Kasumi-1 (cell line): ENCODE results near the gene SPANXN2.
"Not testable (repeated sequence)": the region's sequence is repeated elsewhere in the genome, so short reads cannot be mapped to it uniquely, and the experiment has no call there.

Source experiments
- DNase-seq, 2 experiments: peaks; one replicate each; lab custom pipeline; 2025; lab: John Stamatoyannopoulos, UW

The SPANXN2 gene, protein sequence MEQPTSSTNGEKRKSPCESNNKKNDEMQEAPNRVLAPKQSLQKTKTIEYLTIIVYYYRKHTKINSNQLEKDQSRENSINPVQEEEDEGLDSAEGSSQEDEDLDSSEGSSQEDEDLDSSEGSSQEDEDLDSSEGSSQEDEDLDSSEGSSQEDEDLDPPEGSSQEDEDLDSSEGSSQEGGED

DNA sequence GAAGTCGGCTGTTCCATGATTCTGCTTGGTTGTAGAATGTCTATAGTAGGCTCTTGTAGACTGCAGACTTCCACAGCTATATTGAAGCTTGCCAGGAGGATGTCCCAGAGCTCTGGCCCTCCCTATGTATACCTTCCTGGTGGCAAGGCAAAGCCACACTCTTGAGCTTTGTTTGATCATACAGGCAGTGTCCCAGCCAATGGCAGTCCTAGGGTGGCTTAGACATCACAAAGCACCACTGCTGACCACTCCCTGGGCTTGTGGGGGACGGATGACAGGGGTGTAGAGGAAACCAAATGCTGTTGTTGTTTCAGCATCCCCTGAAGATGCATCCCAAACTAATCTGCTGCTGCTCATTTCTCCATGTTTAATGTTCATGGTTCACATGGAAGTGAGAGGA is at the start of gene SPANXN2:
Gene SPANXN2, minus strand, starts transcription at position 101 of the 400 bp plus-strand sequence. Its CDS starts 84 bp downstream, at position 17.
- DNase-seq, result not testable (repeated sequence)

DNA sequence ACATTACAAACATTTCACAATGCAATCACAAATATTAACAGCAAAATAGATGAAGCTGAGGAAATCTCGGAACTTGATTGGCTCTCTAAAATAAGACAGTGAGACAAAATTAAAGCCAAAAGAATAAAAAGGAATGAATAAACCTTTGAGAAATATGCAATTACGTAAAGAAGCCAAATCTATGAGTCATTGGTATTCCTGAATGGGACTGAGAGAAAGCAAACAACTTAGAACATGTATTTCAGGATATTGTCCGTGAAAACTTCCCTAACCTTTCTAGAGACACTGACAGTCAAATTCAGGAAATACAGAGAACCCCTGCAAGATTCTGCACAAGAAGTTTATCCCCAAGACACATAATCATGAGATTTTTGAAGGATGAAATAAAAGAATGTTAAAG is 48.4 kb upstream of the SPANXN2 start:
- no peak for DNase-seq

DNA sequence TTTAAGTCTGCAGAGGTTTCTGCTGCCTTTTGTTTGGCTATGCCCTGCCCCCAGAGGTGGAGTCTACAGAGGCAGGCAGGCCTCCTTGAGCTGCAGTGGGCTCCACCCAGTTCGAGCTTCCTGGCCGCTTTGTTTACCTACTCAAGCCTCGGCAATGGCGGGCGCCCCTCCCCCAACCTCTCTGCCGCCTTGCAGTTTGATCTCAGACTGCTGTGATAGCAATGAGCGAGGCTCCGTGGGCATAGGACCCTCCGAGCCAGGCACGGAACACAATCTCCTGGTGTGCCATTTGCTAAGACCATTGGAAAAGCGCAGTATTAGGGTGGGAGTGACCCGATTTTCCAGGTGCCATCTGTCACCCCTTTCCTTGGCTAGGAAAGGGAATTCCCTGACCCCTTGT is 47.2 kb upstream of the SPANXN2 start:
- not testable (repeated sequence) for DNase-seq

- no peak for DNase-seq
Observed at GRCh38 chrX:143757887-143758286, 37.3 kb upstream of the SPANXN2 start.

DNA sequence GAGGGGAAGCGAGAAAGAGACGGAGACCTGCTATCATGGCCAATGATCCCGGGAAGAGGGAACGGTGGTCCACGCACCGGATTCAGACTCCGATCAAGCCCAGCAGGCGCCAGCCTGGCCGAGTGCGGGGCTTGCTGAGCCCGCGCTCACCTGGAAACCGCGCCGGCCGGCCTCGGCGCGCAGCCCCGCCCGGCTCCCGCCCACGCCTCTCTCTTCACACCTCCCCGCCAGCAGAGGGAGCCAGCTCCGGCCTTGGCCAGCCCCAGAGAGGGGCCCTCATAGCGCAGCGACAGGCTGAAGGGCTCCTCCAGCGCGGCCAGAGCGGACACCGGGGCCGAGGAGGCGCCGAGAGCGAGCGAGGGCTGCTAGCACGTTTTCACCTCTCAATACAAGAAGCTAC is 36.8 kb upstream of the SPANXN2 start:
- no peak for DNase-seq

DNA sequence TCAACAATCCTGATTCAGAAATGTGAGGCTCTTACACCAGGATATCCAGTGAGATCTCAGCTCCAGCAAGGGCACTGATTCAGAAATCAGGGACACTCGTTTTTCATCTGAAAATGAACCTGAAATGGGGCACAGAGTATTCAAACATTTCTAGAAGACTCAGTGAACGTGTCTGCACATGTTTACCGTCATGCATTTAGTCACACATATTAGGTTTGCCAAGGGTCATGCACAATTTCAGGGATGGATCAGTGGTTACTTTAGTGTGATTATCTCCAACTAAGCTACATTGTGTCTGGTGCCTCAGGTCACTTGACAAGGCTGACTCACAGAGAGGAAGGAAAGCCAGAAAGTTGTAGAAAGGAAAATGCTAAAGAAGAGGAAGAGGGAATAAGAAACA is 33.6 kb upstream of the SPANXN2 start:
- DNase-seq, result no peak

GRCh38 chrX:143733866-143734265 is 13.3 kb upstream of the SPANXN2 start:
- no peak for DNase-seq

- DNase-seq, result no peak
Observed at GRCh38 chrX:143726296-143726695, 5.7 kb upstream of the SPANXN2 start.

DNA sequence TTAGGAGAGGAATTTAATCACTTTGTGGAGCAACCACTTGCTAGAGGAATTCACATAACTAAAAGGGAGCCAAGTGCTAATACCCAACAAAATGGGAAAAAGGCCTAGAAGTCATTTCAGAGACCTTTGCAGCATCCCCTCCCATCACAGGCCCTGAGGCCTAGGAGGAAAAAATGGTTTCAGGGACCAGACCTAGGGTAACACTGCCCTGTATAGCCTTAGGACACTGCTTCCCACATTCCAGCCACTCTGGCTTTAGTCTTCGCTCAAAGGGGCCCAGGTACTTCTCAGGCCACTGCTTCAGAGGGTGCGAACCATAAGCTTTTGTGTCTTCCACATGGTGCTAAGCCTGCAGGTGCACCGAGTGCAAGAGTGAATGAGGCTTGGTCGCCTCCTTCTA is 19.1 kb downstream of the SPANXN2 start:
- no peak for DNase-seq

GRCh38 chrX:143694885-143695284 is 25.7 kb downstream of the SPANXN2 start:
- DNase-seq, result no peak

- DNase-seq, result no peak
Observed at GRCh38 chrX:143683486-143683885, 37.1 kb downstream of the SPANXN2 start.

DNA sequence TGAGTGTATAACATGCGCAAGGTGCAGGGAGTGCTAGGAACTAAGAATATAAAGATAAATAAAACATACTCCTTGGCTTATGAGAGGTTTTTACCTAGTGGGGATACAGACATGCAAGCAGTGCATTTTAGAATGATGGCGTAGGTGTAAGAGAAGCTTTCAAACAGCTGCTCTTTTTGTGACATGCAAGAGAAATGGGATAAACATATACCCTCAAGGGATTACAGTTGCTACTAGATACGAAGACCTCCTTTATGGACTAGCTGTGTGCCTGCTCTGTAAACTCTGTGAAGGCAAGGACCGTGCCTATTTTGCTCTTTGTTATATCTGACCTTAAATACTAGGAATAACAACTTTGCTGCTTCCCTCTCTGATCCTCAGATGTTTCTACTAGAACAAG is 45.6 kb downstream of the SPANXN2 start:
- DNase-seq, result no peak

- DNase-seq, result peak; percentile 24 to 35
Observed at GRCh38 chrX:143669395-143669794, 51.2 kb downstream of the SPANXN2 start.

DNA sequence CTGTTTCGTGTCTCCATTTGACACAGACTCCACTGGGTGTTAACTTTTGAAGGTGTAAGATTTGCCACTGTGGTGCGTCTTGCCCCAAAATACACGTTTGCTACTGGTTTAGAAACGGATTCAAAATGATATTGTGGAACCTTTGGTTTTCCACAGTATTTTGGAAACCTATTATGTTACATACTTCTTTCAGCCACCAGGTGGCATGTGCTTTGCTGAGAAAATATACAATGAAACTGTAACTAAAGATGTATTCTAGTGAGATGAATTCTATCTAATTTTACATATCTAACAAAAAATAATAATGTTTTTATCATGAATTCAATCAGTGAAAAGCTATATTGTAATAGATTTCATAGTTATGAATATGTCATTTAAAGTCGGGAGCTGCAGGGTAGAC is 56.2 kb downstream of the SPANXN2 start:
- DNase-seq, result peak; percentile 5 to 11

DNA sequence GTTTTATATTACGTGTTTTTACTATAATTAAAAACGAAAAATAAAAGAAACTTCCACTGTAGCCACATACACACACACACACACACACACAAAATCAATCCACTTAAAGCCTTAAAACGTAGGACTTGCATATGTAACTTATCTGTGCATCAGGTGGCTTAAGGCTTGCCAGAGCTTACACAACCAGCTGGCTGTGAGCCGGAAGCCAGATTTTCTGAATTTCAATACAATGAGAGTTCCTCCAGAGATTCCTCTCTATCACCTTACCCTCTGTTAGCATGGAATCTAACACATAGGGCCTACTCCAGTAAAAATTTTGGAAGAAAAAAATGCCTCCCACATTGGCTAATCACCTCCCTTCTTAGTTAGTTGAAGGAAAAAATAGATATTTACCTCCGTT is 56.8 kb downstream of the SPANXN2 start:
- DNase-seq, result no peak
